GM18508 (cell line): ENCODE results near the gene COL18A1.

Experiments
- ATAC-seq: cut with Tn5 transposase; IDR thresholded peaks from one replicate; pipeline ENCODE4 v1.9.1; 2021; ENCODE audit warnings: moderate number of reproducible peaks; ENCODE audit not compliant: insufficient read depth, unreplicated experiment

COL18A1 gene

DNA sequence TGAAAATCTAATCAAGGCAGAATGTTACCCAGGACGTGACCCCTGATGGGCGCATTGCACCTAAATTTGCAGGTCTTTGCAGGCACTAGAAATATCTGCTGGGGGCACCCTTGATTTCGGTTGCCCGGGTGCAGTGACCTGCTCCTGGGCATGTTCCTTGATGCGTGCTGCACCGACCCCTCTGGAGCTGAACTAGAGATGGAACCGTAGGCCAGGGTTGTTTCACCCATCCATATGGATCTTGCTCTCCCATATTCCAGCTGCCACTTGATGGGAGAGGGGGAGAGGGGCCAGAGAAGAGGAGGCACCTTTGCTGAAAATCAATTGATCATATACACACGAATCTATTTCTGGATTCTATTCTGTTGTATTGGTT, 8.4 kb upstream of the COL18A1 start:
- ATAC-seq, result no peak

DNA sequence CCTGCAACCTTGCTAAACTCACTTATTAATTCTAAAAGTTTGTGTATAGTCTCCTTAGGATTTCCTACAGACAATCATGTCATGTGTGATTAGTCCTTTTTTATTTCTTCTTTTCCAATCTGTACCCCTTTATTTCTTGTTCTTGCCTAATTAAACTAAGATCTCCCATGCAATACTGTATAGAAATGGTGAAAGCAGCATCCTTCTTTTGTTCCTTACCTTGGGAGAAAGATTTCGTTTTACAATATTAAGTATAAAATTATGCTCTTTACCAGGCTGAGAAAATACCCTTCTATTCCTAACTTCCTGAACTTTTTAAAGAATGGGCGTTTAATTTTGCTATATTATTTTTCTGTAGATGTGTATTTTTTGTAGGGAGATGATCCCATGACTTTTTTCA, 7.6 kb upstream of the COL18A1 start:
- ATAC-seq, result no peak

GRCh38 chr21:45401054-45401518, 3.9 kb upstream of the COL18A1 start:
- ATAC-seq, result no peak

DNA sequence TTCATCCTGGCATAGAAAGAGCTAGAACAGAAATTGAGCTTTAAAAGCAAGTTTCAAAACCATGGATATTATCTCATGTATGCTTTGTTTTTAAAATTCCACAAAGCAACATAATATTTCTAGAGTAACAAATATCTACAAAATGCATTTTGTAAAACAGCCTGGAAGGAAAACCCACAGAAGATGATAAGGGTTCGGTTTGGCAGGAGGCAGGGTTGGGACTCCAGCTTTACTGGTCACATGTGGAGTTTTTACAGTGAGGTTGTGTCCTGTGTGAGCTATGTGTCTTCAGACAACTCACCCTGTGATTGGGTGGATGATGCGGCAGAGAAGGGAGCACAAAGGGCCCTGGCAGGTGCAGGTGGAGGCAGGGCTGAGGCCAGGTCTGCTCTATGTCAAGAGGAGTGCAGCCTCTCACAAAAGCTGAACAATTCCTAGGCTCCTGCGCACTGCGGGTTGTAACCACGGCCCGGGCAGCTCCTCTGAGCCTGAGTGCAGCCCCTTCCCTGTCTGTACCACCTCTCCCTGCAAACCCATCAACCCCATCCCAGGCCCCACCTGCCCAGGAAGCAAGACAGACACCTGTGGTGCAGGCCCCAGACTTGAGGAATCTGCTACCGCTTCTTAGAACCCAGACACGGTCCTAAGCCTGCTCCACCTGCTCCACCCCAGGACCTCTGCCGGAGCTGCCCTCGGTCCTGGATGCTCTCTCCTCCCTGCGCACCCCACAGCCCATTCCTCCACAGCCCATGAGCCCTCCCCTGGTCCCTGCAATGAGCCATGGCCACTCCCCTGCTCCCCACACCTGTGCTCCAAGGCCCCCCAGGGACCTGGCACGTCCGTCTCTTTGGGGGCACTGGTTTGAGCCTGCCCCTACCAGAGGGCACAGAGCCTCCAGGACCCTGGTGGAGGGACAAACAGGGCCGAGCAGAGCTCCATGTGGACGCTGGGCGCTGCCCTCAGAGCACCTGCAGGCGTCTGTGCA, 2.8 kb upstream of the COL18A1 start:
- ATAC-seq, result no peak

- ATAC-seq, result no peak
Measured at GRCh38 chr21:45403133-45403824, 1.7 kb upstream of the COL18A1 start.

GRCh38 chr21:45403825-45404729, 888 bp upstream of the COL18A1 start:
- no peak for ATAC-seq

DNA sequence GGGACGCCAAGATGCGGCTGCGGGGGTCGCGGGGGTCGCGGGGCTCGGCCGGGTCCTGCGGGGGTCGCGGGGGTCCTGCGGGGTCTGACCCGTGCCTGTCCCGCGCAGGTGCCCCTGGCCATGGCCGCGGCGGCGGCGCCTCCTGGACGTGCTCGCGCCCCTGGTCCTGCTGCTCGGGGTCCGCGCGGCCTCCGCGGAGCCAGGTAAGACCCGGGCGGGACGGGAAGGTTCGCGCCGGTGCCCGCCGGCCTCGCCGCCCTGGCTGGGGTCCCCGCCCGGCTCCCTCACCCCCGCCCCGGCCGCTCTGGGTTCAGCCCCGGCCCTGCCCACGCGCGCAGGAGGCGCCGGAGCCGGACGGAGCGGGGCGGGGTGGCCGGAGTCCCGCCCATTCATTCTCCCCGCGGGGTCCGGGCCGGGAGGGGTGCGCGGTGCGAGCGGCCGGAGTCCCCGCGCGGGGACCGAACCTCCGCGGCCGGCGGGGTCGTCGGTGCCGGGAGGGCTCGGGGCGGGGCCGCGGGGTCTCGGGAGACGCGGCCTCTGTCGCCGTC, 380 bp downstream of the COL18A1 start:
- ATAC-seq, result no peak

DNA sequence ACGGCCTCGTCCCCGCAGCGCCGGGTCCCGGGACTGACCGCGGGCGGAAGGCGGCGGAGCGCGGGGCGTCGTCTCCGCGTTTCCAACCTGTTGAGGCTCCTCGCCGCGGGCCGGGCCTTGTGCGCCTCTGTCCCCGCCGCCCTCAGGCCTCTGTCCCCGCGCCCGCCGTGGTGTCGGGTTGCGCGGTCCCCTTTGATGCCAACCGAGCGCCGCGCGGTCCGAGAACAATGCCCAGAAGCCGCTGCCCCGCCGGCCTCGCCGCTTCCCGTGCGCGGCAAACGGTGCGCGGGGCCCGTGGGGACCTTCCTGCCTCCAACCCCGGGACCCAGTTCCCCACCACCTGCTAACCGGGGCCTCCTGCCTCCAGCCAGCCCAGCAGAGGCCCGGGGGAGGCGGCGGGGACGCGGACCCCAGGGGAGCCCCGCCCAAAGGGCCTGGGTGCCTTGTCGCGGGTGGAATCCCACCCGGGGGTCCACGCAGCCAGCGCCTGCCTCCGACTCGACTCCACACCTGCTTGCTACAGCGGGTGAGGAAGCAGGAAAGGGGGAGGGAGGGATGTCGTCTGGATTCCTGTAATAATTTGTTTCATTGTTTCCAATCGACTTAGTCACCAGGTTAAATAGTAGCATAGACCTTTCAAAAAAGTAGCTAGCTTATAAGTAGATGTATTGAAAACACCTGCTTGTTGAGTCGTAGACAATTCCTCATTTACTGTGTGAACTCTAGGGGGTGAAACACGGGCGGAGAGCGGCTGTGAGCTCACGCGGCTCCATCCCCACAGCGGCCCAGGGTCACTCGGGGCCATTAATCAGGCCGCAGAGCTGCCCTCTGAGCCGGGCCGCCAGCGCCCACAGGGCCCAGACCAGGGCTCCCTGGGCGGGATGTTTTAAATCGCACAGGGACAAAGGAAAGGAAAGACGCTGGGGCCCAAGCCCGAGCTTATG, 1.1 kb downstream of the COL18A1 start:
- ATAC-seq, result no peak

DNA sequence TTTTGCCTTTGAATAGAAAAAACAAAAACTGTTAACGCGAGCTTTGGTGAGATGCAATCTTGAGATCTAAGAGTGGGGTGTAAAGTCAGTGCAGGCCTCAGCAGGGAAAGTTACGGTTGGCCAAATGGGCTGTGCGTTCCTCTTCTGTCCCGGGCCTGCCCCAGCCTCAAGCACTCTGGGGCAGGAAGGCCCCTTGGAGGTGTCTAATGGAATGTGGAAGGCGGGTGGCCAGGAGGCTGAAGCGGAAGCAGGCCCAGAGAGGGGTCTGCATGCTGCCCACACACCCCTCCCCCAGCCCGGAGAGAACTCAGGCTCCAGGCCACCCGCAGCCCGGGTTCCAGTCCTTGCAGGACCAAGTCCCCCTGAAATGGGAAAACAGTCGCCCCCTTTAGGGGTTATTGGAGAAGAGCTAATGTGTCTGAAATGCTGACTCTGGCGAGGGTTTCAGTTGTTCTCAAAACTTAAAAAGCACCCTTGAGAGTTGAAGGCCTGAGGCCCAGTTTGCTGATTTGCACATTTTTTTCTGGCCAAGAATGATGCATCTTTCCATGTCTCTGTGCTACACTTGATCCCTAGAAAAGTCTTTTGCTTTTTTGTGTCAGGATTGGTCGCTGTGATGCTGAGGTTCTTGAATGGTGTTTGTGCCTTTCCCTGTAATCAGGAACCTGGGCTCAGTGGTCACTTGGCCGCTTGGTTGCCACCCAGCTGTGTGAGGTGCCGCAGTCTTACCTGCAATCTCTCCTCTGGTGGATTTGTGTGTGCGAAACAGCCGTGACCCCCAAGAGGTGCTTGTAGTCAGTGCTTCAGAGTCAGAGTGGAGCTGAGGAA, 2.0 kb downstream of the COL18A1 start:
- no peak for ATAC-seq

DNA sequence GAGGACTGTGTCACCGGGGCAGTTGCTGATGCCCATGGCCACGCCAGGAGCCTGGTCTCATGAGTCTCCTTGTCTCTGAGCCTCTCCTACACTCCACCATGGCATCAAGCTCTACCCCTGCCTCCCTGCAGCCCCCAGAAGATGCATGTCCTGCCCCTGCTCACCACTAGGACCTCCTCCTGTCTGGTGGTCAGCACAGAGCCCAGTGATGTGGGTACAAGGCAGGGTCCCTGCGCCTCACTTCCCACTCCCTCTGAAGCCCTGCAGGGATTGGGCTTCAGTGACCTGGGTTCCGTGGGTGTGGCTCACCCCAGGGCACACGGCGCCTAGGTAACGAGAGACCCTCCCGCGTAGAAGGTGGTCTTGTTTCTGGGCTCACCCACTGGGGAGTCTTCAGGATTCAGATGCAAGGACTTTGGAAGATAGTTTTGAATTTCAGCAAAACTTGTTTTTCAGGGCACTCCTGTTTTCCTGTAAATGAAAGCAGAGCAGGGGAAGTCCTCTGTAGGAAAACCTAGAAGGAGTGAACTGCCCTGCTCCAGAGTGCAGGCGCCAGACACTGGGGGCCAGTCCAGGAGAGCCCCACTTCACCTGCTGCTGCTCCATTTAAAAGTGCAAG, 2.8 kb downstream of the COL18A1 start:
- no peak for ATAC-seq

DNA sequence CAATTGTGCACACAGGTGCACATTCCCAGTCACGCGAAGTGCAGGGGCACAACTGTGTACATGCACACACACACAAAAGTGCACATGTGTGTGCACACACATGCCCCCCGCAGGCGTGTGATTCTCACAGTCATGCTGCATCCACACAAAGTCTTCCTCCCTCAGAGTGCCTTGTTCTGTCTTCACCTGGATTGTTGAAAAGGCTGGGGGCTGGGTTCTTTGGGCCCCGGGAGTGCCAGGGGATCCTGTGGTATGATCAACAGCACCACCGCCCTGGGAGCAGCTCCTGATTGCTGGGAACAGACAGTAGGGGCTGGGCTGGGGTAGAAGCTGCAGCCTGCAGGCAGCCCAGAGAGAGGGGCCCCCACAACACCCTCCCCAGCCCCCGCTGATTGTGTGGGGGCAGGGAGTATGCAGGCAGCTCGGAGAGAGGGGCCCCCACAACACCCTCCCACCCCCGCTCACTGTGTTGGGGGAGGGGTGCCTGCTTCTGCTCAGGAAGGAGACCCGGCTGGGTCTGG, 3.4 kb downstream of the COL18A1 start:
- no peak for ATAC-seq

DNA sequence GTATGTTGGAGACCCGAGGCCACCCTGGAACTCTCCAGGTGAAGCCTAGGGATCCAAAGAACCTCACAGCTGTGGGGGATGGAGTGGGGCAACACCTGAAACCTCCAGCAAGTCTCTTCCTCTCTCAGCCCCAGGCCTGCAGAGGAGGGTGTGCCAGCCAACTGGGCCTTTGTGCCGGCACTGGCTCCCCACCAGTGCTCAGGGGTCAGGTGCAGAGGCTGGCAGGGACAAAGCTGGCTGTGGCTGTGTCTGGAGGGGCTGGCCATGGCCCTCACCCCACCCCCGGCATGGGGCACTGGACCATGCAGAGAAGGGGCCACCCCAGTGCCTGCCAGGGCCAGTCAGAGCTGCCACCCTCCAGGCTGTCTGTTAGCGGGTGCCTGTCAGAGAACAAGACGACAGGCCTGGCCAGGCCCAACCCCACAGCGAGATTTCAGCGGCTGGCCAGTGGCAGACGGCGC, 3.9 kb downstream of the COL18A1 start:
- no peak for ATAC-seq

- ATAC-seq, result no peak
Measured at GRCh38 chr21:45409466-45410150, 4.6 kb downstream of the COL18A1 start.

DNA sequence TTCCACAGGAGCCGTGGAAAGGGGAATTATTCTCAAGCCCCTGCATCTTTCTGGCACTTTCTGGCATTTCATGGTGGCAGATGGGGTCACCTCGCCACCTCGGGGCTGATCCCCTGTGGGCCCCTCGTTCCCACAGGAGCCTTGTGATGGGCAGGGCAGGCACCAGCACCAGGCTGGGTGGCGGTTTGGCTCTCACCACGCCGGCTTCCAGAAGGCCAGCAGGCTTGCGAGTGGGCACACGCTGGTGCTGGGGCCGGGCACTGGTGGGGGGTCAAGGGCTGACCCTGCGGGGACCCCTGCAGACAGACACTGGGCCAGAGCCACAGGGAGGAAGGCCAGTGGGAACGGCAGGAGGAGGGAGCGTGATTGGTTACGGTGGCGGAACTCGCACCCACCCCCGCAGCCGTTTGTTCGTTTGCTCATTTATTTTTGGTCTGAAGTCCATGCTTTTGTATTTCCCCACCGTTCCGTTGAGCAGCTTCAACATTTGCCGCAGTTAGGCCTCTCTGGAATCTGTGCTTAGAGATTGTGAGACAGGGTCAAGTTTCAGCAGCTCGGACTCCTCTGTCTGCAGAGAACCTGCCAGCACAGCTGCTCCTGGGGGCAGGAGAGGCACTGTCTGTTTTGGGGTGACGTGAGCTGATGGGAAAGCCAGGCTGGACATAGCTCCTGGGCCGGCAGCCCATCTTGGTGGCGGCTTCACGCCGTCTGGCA, 5.3 kb downstream of the COL18A1 start:
- ATAC-seq, result no peak

GRCh38 chr21:45410865-45411809, 6.2 kb downstream of the COL18A1 start:
- no peak for ATAC-seq
